IMR-90 (cell line): ENCODE results near the gene AMZ1. TPM values are rescaled to one million over a fixed set of nuclear protein-coding genes. Genes with fewer than 3 reads are reported as not detected.
A peak's percentile ranks its signal among the peaks of the same experiment; 100 is the strongest.

ENCODE experiments used
- ATAC-seq: fragments of 200-7000 bp; cut with Tn5 transposase; 2 replicates; pipeline ENCODE4 v1.9.1; 2020; ENCODE audit warnings: low read depth, mild to moderate bottlenecking, moderate library complexity
- BruUV-seq: library from RNA; stranded (reverse); fragments of 400-500 nt; replicated peaks from 2 replicates; lab custom pipeline; 2021; lab: Mats Ljungman, UMichigan
- CTCF ChIA-PET: fragments of 300-600 bp; formaldehyde crosslinking; extraction: SDS; loops from one replicate; lab custom pipeline; 2021; ENCODE audit warnings: antibody characterized with exemption; lab: Yijun Ruan, JAX
- POLR2A ChIA-PET: fragments of 300-600 bp; sonication (Branson Sonifier 250); formaldehyde crosslinking; loops from one replicate; lab custom pipeline; 2022; ENCODE audit warnings: antibody characterized with exemption; ENCODE audit not compliant: unreplicated experiment; lab: Charles Lee
- DNase-seq: peaks from one replicate; pipeline ENCODE4 v3.0.0; 2013
- H2AFZ ChIP-seq: replicated peaks from 2 replicates; pipeline ENCODE3; 2013; ENCODE audit warnings: low read length, mild to moderate bottlenecking; ENCODE audit not compliant: poor library complexity
- H2AK5ac ChIP-seq: 2 replicates; pipeline ENCODE4 v1.6.1; 2013; ENCODE audit warnings: low read depth, low read length, inconsistent platforms
- H2AK9ac ChIP-seq: replicated peaks from 2 replicates; pipeline ENCODE3; 2013; ENCODE audit warnings: mild to moderate bottlenecking, low read depth, low read length, moderate library complexity; ENCODE audit not compliant: poor library complexity
- H2BK120ac ChIP-seq: 2 replicates; pipeline ENCODE4 v1.6.1; 2013; ENCODE audit warnings: low read depth, low read length, inconsistent platforms
- H2BK15ac ChIP-seq: 3 replicates; pipeline ENCODE4 v1.6.1; 2013; ENCODE audit warnings: low read depth, low read length, inconsistent platforms
- H2BK20ac ChIP-seq: 2 replicates; pipeline ENCODE4 v1.6.1; 2013; ENCODE audit warnings: low read depth, mild to moderate bottlenecking, inconsistent platforms, low read length, moderate library complexity
- H2BK5ac ChIP-seq: 2 replicates; pipeline ENCODE4 v1.6.1; 2013; ENCODE audit warnings: mild to moderate bottlenecking, low read depth, low read length, inconsistent platforms; ENCODE audit not compliant: poor library complexity, severe bottlenecking
- H3K14ac ChIP-seq: replicated peaks from 2 replicates; pipeline ENCODE4 v1.6.1; 2013; ENCODE audit warnings: low read depth, low read length, inconsistent platforms
- H3K18ac ChIP-seq: 2 replicates; pipeline ENCODE4 v1.6.1; 2013; ENCODE audit warnings: low read depth, low read length, control low read depth
- H3K23ac ChIP-seq: 2 replicates; pipeline ENCODE4 v1.6.1; 2013; ENCODE audit warnings: low read depth, low read length, inconsistent platforms
- H3K27ac ChIP-seq: 2 replicates; pipeline ENCODE4 v1.5.1; 2013; ENCODE audit warnings: mild to moderate bottlenecking, control low read depth, low read length; ENCODE audit not compliant: insufficient read depth
- H3K27me3 ChIP-seq: 2 replicates; pipeline ENCODE4 v1.6.1; 2013; ENCODE audit warnings: low read length; ENCODE audit not compliant: control insufficient read depth, insufficient read depth
- H3K36me3 ChIP-seq: 2 replicates; pipeline ENCODE4 v1.6.1; 2013; ENCODE audit warnings: low read length, mixed read lengths; ENCODE audit not compliant: control insufficient read depth, insufficient read depth
- H3K4ac ChIP-seq: 2 replicates; pipeline ENCODE4 v1.6.1; 2013; ENCODE audit warnings: low read depth, low read length, inconsistent platforms
- H3K4me1 ChIP-seq: 2 replicates; pipeline ENCODE4 v1.6.1; 2013; ENCODE audit warnings: low read length, mixed read lengths; ENCODE audit not compliant: control insufficient read depth, insufficient read depth
- H3K4me2 ChIP-seq: 2 replicates; pipeline ENCODE4 v1.6.1; 2013; ENCODE audit warnings: low read depth, mild to moderate bottlenecking, control low read depth, low read length, moderate library complexity
- H3K4me3 ChIP-seq: 2 replicates; pipeline ENCODE4 v1.5.1; 2013; ENCODE audit warnings: low read depth, mild to moderate bottlenecking, control low read depth, low read length, moderate library complexity; ENCODE audit not compliant: insufficient read depth
- H3K56ac ChIP-seq: 2 replicates; pipeline ENCODE4 v1.6.1; 2013; ENCODE audit warnings: low read length, inconsistent platforms; ENCODE audit not compliant: insufficient read depth; ENCODE audit errors: extremely low read depth
- H3K79me1 ChIP-seq, 2 experiments: 2 replicates each; pipeline ENCODE4 v1.6.1; 2013; ENCODE audit warnings: low read length in 2 of 2, inconsistent platforms in 1 of 2, low read depth in 1 of 2
- H3K9ac ChIP-seq: 2 replicates; pipeline ENCODE4 v1.6.1; 2013; ENCODE audit warnings: low read depth, low read length, control low read depth
- H3K9me1 ChIP-seq: 2 replicates; pipeline ENCODE4 v1.6.1; 2013; ENCODE audit warnings: low read length, inconsistent platforms; ENCODE audit not compliant: insufficient read depth
- H3K9me3 ChIP-seq: 2 replicates; pipeline ENCODE4 v1.6.1; 2013; ENCODE audit warnings: low read length; ENCODE audit not compliant: control insufficient read depth, insufficient read depth
- H4K20me1 ChIP-seq: 2 replicates; pipeline ENCODE4 v1.6.1; 2013; ENCODE audit warnings: low read length, inconsistent platforms; ENCODE audit not compliant: insufficient read depth
- H4K5ac ChIP-seq: 2 replicates; pipeline ENCODE4 v1.6.1; 2013; ENCODE audit warnings: mild to moderate bottlenecking, low read depth, low read length, control low read depth
- H4K8ac ChIP-seq, 2 experiments: 2 replicates each; pipeline ENCODE4 v1.6.1; 2013; ENCODE audit warnings: low read depth in 2 of 2, low read length in 2 of 2, control low read depth in 1 of 2, inconsistent platforms in 1 of 2
- H4K91ac ChIP-seq: 2 replicates; pipeline ENCODE4 v1.6.1; 2013; ENCODE audit warnings: low read depth, low read length, inconsistent platforms; ENCODE audit not compliant: insufficient read depth
- BHLHE40 ChIP-seq: fragments of 150-350 bp; IDR thresholded peaks from 2 replicates; pipeline ENCODE4 v1.6.1; 2016; ENCODE audit warnings: mild to moderate bottlenecking, low read depth, low read length
- CEBPB ChIP-seq: IDR thresholded peaks from 2 replicates; pipeline ENCODE4 v1.6.1; 2012; ENCODE audit warnings: low read depth, low read length, improper control_type of control experiment
- CHD1 ChIP-seq: IDR thresholded peaks from 2 replicates; pipeline ENCODE4 v1.6.1; 2012; ENCODE audit warnings: low read depth, low read length, improper control_type of control experiment
- CTCF ChIP-seq: conservative IDR thresholded peaks from 2 replicates; pipeline ENCODE4 v1.5.1; 2012; ENCODE audit warnings: mild to moderate bottlenecking, low read depth, low read length, improper control_type of control experiment
- ELK1 ChIP-seq: fragments of 150-350 bp; IDR thresholded peaks from 2 replicates; pipeline ENCODE4 v1.6.1; 2016; ENCODE audit warnings: low read depth, mild to moderate bottlenecking, low read length, moderate library complexity, borderline replicate concordance
- FOS ChIP-seq: fragments of 150-350 bp; IDR thresholded peaks from 2 replicates; pipeline ENCODE4 v1.6.1; 2016; ENCODE audit warnings: low read depth, low read length
- MAFK ChIP-seq: IDR thresholded peaks from 2 replicates; pipeline ENCODE4 v1.6.1; 2012; ENCODE audit warnings: low read depth, low read length, improper control_type of control experiment
- MAZ ChIP-seq: IDR thresholded peaks from 2 replicates; pipeline ENCODE4 v1.6.1; 2012; ENCODE audit warnings: low read depth, mild to moderate bottlenecking, low read length, improper control_type of control experiment, moderate library complexity, borderline replicate concordance
- MXI1 ChIP-seq: IDR thresholded peaks from 2 replicates; pipeline ENCODE4 v1.6.1; 2012; ENCODE audit warnings: low read depth, mild to moderate bottlenecking, low read length, moderate library complexity, borderline replicate concordance
- NFE2L2 ChIP-seq: fragments of 150-350 bp; IDR thresholded peaks from 2 replicates; pipeline ENCODE4 v1.6.1; 2016; ENCODE audit warnings: low read depth, mild to moderate bottlenecking, low read length
- POLR2A ChIP-seq: IDR thresholded peaks from 2 replicates; pipeline ENCODE4 v1.6.1; 2012; ENCODE audit warnings: mild to moderate bottlenecking, low read depth, low read length
- RAD21 ChIP-seq: IDR thresholded peaks from 2 replicates; pipeline ENCODE4 v1.6.1; 2012; ENCODE audit warnings: low read length, improper control_type of control experiment
- RCOR1 ChIP-seq: IDR thresholded peaks from 2 replicates; pipeline ENCODE4 v1.6.1; 2012; ENCODE audit warnings: mild to moderate bottlenecking, low read length, improper control_type of control experiment; ENCODE audit not compliant: insufficient replicate concordance
- RFX5 ChIP-seq: IDR thresholded peaks from 2 replicates; pipeline ENCODE4 v1.8.0; 2012; ENCODE audit warnings: low read depth, mild to moderate bottlenecking, low read length, moderate library complexity
- USF2 ChIP-seq: fragments of 150-350 bp; IDR thresholded peaks from 2 replicates; pipeline ENCODE4 v1.6.1; 2017; ENCODE audit warnings: mild to moderate bottlenecking, antibody characterized with exemption, low read length, low read depth
- WGBS, 2 experiments: methylation state at CpG; one replicate each; pipeline versions ENCODE4 v1.1.5 to v1.1.7; 2013; ENCODE audit warnings: missing lambda C conversion rate in 2 of 2; ENCODE audit not compliant: insufficient read length in 1 of 2; ENCODE audit errors: extremely low coverage in 2 of 2; 5-methylcytosine and 5-hydroxymethylcytosine counted together
- dilution Hi-C: fragments of 300-500 bp; cut with HindIII; formaldehyde crosslinking; loops from one replicate; pipeline ENCODE4 v1.14.3; 2018; ENCODE audit warnings: low sequenced_read_pairs; ENCODE audit not compliant: unreplicated experiment
- in situ Hi-C: fragments of 300-500 bp; cut with MboI; formaldehyde crosslinking; loops from 3 replicates; pipeline ENCODE4 v1.14.3; 2019; ENCODE audit warnings: low sequenced_read_pairs, inconsistent platforms, mixed read lengths
- intact Hi-C: fragments of 100-400 bp; cut with micrococcal nuclease; formaldehyde crosslinking; loops from 2 replicates; pipeline ENCODE4 v1.10.0; 2022
- polyA plus RNA-seq, 3 experiments: library from polyadenylated mRNA; depleted of rRNA; stranded (reverse); fragments of >200 nt; gene quantifications; 2 replicates each; pipeline ENCODE4 v1.2.3, GENCODE V29; 2012; ENCODE audit warnings: low replicate concordance in 1 of 3
- total RNA-seq: library from RNA; depleted of rRNA; stranded (reverse); fragments of >200 nt; gene quantifications from 2 replicates; pipeline ENCODE4 v1.2.3, GENCODE V29; 2012

The AMZ1 gene
- total and polyA plus RNA-seq, 2 of the 4 experiments (the other 2 are of a cell fraction) = 0.54 to 1.6 TPM

- H4K91ac ChIP-seq = no peak overlapping the region
- H3K79me1 ChIP-seq = peaks cover 0 to 5% of the 10 kb centered on the region in 2 experiments; a peak in 1 of 4 replicates
- WGBS, 2 experiments = 79% methylated on average over 12 of the region's 30 CpGs; no CpG with 5 or more reads in 1 of the 2 experiments
- no peak overlapping the region for H3K56ac ChIP-seq
- H4K20me1 ChIP-seq = peaks cover 13% of the 10 kb centered on the region
- no peak overlapping the region for H3K4me3 ChIP-seq
- H2BK5ac ChIP-seq = no peak overlapping the region
- H3K18ac ChIP-seq = no peak overlapping the region
- CTCF ChIA-PET = no interaction called here
- H2BK20ac ChIP-seq = no peak overlapping the region
- no peak overlapping the region for H2BK15ac ChIP-seq
- H3K9me3 ChIP-seq = peaks cover 5% of the 10 kb centered on the region; the same call in 1 of the 2 replicates
- no peak overlapping the region for H3K23ac ChIP-seq
- no peak overlapping the region for H4K8ac ChIP-seq
- no peak overlapping the region for H2AFZ ChIP-seq
- no peak overlapping the region for H3K4me2 ChIP-seq
- H2BK120ac ChIP-seq = no peak overlapping the region
- no peak overlapping the region for H3K14ac ChIP-seq
- peaks cover 3% of the 10 kb centered on the region for H3K4me1 ChIP-seq
- peaks cover 31% of the 10 kb centered on the region; the same call in 1 of the 2 replicates for H3K36me3 ChIP-seq
- POLR2A ChIA-PET = no interaction called here
- H3K27ac ChIP-seq = no peak overlapping the region
- no peak overlapping the region for H2AK5ac ChIP-seq
- H2AK9ac ChIP-seq = no peak overlapping the region
- dilution Hi-C loops (no loop called here), intact Hi-C loops (no loop called here), in situ Hi-C loops (no loop called here)
- no peaks in the 10 kb centered on the region for H3K27me3 ChIP-seq
- no peak overlapping the region for H4K5ac ChIP-seq
- H3K4ac ChIP-seq = no peak overlapping the region
- H3K9me1 ChIP-seq = no peaks in the 10 kb centered on the region
- H3K9ac ChIP-seq = no peak overlapping the region
- no peak for DNase-seq
- no peak for ATAC-seq
- TSS peak; percentile 67 for BruUV-seq
- TF ChIP-seq MXI1 = no peak
- TF ChIP-seq POLR2A = no peak
- TF ChIP-seq BHLHE40 = no peak
- no peak for TF ChIP-seq RFX5
- TF ChIP-seq RCOR1 = no peak
- TF ChIP-seq USF2 = no peak
- no peak for TF ChIP-seq NFE2L2
- no peak for TF ChIP-seq ELK1
- TF ChIP-seq CEBPB = no peak
- no peak for TF ChIP-seq MAZ
- TF ChIP-seq RAD21 = no peak
- TF ChIP-seq CTCF = no peak
- no peak for TF ChIP-seq FOS
- no peak for TF ChIP-seq MAFK
- no peak for TF ChIP-seq CHD1
Measured at GRCh38 chr7:2663121-2663886, 24.7 kb upstream of the AMZ1 start.
